Activated T-helper 9 cell treated with anti-CD3 and anti-CD28 coated beads, Interleukin-2, amount 50 U/mL, for 16 hours (primary cell): ENCODE measurements around the gene C9orf85.
"Not testable (repeated sequence)": the region's sequence is repeated elsewhere in the genome, so short reads cannot be mapped to it uniquely, and the experiment has no call there.

ENCODE experiments used
- DNase-seq: peaks from one replicate; pipeline ENCODE4 v3.0.0-alpha.2; 2020; ENCODE audit warnings: low read depth

The C9orf85 gene

DNA sequence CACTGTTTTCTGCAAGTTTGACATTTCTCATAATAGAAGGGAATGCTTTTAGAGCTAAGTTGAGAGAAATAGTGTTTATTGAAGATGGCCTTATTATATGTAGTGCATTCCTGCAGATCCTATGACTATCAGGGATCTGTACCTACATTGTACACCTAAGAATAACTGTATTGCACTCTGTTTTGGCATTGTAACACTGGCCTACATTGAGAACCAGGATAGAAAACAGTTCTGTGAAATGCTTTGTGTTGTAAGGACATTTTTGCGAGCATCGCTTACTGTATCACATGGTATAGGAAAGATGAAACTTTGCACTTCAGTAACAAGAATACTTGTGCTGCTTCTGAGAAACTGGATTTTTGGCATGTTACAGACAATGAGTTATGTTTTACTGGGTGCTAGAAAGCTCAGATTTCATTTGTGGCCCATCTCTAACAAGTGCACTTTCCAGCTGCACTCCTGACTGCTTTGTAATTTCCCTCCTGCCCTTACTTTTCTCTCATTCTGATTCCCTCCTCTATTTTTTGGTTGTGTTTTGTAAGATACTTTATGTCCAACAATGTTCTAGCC lies 30.6 kb downstream of the C9orf85 start:
- no peak for DNase-seq

DNA sequence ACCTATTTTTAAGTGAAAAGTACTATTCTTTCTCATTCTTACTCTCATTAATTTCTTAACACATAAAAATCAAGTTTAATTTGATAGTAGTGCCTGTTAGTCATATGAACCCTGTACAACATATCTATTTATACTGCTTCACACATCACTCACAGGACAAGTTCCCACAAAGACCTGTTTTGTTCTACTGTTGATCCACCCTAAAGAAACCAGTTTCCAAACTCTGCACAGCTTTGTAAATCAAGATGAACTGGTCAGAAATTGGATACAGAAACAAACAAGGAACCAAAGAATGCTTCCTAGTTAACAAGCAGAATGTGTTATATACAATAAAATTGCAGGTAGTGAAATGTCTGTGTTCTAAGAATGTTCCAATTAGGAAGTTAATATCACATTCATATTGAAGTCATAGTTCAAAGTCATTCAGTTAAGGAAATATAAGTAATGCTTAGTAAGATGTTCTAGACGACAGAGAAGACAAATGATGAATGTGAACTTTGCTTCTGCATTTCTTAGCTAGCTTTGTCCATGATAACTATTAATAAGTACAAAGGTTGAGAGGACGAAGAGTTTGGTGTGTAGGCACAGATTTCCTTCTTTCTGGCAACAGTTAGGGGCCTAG lies 33.4 kb downstream of the C9orf85 start:
- DNase-seq: no peak

DNA sequence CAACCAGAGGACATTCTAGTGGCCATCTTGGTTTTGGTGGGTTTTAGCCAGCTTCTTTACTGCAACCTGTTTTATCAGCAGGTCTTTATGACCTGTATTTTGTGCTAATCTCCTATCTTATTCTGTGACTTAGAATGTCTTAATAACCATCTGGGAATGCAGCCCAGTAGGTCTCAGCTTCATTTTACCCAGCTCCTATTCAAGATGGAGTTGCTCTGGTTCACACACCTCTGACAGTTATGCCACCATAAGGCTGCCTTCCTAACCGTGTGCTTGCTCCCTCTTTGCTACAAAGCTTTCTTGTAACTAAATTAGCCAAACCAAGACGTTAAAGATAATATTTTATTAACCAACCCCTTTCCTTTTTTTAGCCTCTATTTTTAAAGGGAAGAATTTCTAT lies 43.2 kb downstream of the C9orf85 start:
- DNase-seq: not testable (repeated sequence)

DNA sequence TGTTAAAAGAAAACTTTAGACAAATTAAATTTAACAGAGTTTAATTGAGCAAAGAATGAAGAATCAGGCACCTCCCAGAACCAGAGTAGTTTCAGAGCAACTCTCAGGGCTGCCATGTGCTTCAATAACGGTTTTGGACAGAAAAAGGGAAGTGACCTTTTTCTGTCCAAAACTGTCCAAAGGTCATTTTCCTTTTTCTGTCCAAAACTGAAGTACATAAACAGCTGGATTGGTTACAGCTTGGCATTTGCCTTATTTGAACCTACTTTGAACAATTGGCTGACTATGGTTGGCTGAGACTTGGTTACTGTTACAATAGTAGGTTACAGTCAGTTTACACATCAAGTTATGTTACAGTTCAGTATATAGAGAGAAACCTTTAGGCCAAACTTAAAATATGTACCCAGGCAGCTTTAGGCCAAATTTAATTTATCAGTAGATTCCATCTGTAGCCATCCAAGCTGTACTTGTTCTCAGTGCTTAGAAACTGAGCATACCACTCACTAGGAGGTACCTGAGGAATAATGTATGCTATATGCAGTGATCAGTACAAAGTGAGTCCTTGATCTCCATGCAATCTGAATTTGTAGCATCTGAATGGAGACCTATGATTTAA lies 44.0 kb downstream of the C9orf85 start:
- no peak for DNase-seq

DNA sequence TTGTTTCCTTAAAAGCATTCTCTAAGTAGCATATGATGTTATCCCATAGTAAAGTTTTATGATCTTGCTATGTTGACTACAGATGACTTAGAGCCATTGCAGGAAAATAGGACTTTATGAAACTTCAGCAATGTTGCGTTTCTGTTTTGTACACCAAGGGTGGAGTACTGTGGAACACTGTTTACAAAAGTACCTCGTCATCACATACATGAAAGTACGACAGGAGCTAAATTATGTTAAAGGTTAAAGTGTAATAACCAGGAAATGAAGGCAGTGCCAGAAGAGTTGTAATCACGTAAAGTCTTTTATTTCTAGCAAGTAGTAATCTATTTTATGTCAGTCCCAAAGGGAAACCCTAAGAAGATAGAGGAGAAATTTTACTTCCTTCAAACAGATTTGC lies 50.9 kb downstream of the C9orf85 start:
- DNase-seq: no peak

DNA sequence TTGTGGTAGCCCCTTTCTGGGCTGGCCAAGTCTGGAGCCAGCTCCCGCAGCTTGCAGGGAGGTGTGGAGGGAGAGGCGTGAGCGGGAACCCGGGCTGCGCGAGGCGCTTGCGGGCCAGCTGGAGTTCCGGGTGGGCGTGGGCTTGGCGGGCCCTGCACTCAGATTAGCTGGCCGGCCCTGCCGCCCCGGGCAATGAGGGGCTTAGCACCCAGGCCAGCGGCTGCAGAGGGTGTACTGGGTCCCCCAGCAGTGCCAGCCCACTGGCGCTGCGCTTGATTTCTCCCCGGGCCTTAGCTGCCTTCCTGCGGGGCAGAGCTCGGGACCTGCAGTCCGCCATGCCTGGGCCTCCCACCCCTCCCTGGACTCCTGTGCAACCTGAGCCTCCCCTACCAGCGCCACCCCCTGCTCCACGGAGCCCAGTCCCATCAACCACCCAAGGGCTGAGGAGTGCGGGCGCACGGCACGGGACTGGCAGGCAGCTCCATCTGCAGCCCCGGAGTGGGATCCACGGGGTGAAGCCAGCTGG lies 52.1 kb downstream of the C9orf85 start:
- DNase-seq: not testable (repeated sequence)

DNA sequence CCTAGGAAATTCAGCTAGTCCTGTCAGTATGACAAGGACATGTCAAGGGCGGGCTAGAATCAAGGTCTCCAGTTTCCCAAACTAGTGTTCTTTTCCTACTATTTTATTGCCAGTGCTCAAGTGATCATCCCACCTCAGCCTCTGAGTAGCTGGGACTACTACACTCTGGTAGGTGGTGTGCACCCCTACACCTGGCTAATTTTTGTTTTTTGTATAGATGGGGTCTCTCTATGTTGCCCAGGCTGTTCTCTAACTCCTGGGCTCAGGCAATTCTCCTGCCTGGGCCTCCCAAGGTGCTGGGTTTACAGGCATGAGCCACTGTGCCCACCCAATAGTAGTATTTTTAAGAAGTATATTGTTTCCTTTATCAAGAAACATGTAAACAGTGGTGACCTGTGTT lies 54.0 kb downstream of the C9orf85 start:
- DNase-seq: no peak

DNA sequence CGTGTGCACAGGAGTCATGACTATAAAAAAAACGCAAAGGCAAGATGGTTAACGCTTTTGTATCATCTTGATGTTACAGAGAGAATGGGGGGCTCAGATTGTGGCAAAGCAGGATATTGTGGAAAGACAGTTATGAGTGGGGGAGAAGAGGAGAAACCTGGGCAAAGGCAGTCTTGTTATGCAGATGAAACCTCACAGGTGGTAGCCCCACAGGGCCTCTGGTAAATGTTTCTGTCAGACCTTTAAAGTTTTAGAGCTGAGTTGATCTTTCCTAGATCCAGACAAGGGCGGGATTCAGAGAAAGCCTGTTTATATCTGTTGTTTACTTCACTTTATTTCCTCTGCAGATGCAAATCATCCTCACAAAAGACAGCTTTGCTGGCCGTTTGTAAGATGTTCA lies 55.2 kb downstream of the C9orf85 start:
- DNase-seq: no peak

DNA sequence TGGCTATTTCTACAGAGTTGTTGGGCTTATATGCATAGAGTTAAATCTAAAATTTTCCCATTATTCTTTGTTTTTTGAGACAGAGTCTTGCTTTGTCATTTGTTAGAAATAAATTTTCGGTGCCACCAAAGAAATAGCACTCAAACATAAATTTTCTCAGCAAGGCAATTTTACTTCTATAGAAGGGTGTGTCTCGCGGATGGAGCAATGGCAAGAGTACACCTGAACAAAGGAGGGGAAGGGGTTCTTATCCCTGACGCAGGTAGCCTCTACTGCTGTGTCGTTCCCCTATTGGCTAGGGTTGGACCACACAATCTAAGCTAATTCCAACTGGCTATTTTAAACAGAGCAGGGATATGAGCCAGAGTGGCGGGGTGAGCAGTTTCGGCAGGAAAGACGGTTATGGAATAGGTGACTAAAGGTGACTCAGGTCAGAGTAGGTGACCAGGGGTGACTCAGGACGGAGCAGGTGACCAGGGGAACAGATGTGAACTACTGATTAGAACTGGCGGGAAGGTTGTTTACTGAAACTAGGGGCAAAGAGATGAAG lies 57.2 kb downstream of the C9orf85 start:
- DNase-seq: no peak

DNA sequence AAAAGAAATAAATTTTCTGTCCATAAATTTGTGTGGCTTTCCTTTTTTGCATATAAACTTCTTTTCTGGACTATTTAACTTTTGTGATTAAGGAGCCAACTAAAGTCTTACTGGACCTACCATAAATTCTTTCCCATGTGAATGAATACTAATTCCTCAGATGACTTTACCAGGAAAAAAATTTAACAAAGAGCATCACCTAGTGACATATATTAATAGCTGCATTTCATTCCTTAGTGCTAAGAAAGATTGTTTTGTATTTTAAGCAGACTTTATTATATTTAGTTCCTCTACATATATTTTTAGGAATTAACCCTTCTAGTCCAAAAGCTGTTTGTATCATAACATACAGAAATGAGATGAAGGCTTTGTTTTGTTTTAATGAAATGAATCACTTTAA lies 64.4 kb downstream of the C9orf85 start:
- no peak for DNase-seq

DNA sequence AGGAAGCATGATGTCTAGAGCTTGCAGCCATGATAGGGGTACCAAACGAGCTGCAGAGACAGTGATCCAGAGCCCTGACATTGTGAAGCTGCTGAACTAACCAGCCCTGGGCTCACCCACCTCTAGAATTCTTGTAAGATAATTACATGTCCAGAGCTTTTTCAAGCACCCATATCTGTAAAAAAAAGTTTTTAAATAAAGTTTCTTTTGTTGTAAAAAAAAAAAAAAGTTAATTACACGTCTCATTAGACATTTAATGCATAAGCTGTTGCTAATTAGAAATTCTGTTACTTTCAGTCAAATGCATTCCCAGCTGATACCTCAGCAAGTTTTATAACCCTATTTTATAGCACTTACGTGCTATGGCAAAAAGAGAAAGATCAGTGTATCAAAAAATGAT lies 65.6 kb downstream of the C9orf85 start:
- DNase-seq: no peak

DNA sequence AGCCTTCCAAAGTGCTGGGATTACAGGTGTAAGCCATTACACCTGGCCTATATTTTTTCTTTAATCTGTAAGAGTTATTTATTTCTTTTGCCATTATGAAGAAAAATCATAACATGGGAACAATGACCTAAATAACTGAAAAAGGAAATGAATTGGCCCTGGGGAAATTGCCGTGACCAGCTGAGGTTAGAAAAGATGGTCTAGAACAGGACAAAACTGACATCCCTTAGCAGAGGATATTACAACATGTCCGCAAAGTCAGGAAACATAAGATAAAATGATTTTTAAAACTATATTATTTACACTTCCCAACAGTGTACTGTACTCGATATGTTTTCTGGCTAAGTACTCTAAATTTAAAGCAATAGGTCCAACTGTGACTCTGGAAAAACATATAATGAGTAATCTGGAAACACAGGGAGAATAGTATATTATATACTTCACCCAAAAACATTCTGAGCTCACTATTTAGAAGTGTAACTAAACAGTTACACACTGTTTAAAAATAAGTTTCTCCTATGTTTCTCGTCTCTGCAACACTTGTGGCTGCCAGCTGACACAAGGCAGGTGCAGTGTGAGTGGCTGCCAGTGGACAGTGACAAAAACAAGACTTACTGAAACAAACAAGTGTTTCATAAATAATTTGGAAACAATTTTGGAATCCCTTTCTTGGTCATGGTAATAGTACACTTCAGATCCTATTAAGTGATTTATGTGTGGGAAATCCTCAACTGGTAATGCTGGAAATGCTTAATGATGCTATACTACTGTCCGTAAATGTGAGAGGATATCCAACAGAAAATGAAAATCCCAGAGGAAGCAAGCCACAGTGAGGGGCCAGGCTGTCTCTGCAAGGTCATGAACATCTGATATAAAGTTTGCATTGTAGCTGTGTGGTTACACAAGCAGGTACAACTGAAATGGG lies 69.1 kb downstream of the C9orf85 start:
- DNase-seq: no peak

DNA sequence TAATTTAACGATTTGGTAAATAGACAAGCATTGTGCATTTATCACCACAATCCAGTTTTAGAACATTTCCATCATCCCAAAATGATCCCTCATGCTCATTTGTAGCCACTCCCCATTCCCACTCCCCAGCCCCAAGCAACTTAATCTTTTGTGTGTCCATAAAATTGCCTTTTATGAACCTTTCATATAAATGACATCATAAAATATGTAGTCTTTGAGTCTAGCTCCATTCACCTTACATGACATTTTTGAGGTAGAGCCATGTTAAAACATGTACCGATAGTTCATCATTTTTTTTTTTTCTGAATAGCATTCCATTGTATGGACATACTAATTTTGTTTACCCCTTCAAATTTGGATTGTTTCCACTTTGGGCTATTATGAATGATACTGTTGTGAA lies 70.5 kb downstream of the C9orf85 start:
- no peak for DNase-seq

DNA sequence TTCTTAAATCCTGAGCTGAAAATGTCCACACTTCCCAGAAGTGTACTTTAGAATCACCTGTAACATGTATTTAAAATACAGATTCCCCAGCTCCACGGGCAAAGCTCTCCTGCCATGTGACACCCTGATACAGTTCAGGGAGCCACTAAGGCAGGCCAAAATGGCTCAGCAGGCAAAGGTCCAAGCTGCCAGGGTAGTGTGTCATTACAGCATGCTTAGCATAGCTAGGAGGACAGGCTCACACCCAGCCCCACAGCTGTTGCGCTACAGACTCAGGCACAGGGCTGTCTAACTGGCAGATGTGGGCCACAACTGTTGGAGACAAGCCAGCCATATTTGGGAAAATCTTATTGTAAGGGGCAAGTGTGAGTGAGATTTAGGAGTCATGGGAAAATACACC lies 73.0 kb downstream of the C9orf85 start:
- DNase-seq: no peak

DNA sequence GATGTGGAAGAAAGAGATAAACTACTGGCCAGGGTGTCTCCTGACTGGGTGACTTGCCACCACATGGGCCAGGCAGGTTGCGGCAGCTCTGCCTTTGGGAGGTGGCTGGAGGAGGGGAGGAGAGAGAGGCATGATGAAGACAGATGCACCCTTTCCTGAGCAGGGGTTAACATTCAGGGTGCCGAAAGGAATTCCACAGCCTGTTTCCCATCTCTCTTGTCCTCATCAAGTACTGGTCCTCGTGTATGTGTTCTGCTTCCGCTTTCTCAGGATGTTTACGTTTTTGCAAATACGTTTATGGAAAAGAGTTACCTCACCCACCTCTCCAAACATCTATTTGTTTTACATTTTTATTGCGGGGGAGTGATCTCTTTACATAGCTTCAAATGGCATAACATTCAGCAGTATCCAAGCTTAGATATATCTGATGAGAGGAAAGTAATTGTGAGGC lies 73.4 kb downstream of the C9orf85 start:
- DNase-seq: no peak

DNA sequence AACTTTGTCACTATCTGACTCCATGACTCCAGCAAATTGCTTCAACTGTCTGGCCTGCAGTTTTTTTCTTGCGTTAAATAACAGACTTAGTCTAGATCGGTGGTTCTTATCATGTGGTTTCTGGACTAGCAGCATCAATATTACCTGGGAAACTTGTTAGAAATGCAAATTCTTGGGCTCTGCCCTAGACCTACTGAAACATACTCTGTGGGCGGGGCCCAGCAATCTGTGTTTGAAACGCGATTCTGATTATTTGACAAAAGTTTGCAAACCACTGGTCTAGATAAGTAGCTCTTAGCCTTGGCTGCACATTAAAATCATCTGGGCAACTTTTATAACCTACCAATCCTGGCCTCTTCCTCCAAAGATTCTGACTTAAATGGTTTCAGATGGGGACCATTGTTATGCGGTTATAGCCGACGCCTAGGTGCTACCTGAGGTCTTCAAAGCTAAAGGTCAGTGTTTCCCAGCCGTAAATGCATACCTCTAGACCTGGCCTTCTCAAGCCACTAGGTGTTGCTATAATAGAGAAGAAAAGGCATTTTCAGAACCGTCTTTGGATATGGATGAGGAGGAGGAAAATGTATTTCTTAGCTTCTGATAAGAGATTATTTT lies 74.0 kb downstream of the C9orf85 start:
- DNase-seq: no peak

DNA sequence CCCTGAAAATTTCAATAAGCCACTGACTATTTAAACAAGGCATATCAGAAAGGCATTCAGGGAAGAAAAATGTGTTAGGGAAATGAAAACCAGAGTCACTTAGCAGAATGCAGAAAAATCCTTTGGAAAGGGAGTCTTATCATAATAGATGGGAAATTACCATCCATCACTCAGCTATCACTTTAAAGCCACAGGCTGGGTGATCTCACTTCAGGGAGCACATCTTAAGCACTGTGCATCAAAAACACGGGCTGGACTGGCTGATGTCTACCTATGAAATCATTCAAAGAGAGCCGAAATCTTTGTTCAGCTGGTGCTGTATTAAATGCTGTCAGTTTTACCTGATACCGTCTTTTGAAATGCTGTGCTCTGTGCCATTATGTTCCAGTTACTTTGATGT lies 75.5 kb downstream of the C9orf85 start:
- DNase-seq: no peak

DNA sequence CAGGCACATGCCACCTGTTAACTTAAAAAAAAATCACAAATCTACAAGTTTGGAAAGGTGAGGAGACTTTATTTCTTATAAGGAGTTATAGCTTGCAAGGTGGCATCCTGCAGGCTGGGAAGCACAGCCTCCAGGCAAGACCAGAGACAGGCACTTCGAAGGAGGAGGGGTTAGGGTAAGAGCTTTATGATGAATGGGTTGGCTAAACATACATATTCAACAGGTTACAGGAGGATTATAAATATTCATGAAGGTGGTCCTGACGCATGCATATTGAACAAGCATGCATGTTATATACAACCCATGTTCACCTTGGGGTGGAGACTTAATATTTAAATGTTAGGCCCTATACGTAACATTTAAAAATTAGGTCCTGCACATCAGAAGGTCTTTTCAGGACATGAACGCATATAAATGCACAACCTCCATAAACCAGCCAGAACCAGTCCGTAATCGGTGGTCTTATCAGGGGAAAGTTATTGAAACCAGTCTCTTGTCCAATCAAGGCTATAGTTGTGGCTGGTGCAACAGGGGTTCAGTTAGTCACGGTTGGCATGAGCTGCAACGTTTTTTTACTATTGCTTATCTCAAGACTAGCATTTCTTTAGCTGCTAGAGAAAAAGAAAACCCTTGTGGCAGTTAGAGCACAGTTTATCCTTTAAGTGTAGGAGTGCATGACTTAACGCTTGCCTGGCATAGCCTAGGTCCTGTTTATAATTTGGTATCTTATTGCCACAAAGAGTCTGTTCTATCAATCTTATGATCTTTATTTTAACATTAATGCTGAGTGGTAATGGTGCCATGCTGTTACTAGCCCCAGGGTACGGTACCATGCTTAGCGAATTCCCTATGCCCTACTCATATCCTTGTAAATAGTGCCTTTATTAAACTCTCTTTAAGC lies 76.3 kb downstream of the C9orf85 start:
- no peak for DNase-seq

DNA sequence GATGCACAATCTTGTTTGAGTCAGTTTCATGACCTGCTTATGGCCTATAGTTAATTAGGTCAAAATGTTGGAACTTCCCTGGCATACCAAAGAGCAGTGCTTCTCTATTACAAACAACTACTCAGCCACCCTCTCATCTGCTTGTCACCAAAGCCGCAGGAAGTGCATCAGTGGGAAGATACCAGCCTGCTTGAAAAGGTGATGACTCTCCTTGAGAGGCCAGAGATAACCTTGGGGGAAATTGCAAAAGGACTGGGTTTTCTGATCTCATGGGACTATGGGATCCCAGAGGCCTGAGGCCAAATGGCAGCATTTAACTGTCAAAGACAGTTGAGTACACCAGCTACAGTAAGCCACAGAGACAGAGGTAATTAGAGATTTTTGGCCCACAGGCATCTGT lies 79.0 kb downstream of the C9orf85 start:
- DNase-seq: no peak

DNA sequence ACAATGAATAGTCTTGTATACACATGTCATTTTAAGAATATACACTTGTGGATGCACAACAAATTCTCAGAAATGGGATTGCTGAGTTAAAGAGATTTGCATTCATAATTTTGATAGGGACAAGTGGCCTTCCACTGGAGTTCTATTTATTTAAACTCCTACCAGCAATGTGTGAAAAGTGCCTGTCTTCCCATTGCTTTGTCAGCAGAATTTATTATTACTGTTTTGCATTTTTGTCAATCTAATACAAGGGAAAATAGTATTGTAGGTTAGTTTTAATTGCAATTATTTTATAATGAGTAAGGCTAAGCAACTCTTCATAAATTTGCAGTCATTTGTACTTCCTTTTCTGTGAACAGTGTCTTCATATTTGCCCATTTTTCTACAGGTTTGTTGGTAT lies 94.0 kb downstream of the C9orf85 start:
- no peak for DNase-seq

DNA sequence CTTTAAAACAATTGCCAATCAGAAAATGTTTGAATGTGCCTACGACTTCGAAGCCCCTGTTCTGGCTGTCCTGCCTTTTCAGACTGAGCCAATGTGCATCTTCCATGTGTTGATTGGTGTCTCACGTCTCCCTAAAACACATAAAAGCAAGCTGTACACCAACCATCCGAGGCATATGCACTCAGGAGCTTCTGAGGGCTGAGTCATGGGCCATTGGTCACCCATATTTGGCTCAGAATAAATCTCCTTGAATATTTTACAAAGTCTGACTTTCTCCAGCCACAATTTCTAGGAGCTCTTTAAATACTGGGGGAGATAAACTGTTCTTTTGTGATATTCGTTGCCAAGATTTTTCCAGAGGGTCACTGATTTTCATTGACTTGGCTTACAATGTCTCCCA lies 95.1 kb downstream of the C9orf85 start:
- no peak for DNase-seq
